Activated CD8-positive, alpha-beta T cell treated with anti-CD3 and anti-CD28 coated beads for 36 hours (primary cell): ENCODE data around the gene SIAH2. TPM values are rescaled to one million over a fixed set of nuclear protein-coding genes. Genes with fewer than 3 reads are reported as not detected.
A peak's percentile ranks its signal among the peaks of the same experiment; 100 is the strongest.

Experiments
- ATAC-seq: fragments of 200-7000 bp; cut with Tn5 transposase; one replicate; pipeline ENCODE4 v1.10.0; 2021; ENCODE audit warnings: mild to moderate bottlenecking, moderate library complexity
- CTCF ChIA-PET: fragments of 350-600 bp; sonication (Branson Sonifier 250); formaldehyde crosslinking; loops from one replicate; lab custom pipeline; 2021; ENCODE audit warnings: antibody characterized with exemption; lab: Charles Lee
- POLR2A ChIA-PET: fragments of 350-600 bp; sonication (Branson Sonifier 250); formaldehyde crosslinking; loops from one replicate; lab custom pipeline; 2021; ENCODE audit warnings: antibody characterized with exemption; lab: Charles Lee
- DNase-seq: peaks from one replicate; pipeline ENCODE4 v3.0.0-alpha.2; 2020
- H3K27ac Mint-ChIP-seq: one replicate; pipeline ENCODE4 v1.8.0; 2021; ENCODE audit warnings: mild to moderate bottlenecking, mixed read lengths
- H3K27me3 Mint-ChIP-seq: one replicate; pipeline ENCODE4 v1.8.0; 2021; ENCODE audit warnings: mixed read lengths
- H3K36me3 Mint-ChIP-seq: one replicate; pipeline ENCODE4 v1.8.0; 2021; ENCODE audit warnings: low read depth, mixed read lengths
- H3K4me1 Mint-ChIP-seq: one replicate; pipeline ENCODE4 v1.8.0; 2021; ENCODE audit warnings: low read depth, mixed read lengths
- H3K4me3 Mint-ChIP-seq: one replicate; pipeline ENCODE4 v1.8.0; 2021; ENCODE audit warnings: mild to moderate bottlenecking, moderate library complexity, mixed read lengths
- H3K9me3 Mint-ChIP-seq: one replicate; pipeline ENCODE4 v1.8.0; 2021; ENCODE audit warnings: mixed read lengths
- intact Hi-C: fragments of 100-400 bp; cut with micrococcal nuclease; formaldehyde crosslinking; loops from one replicate; pipeline ENCODE4 v1.10.0; 2022
- total RNA-seq, 2 experiments: library from RNA; stranded (reverse); gene quantifications; one replicate each; pipeline ENCODE4 v1.2.3, GENCODE V29; 2021
- TF ChIP-seq, protein P1 (sequence below): fragments of 200-600 bp; IDR thresholded peaks from one replicate; pipeline ENCODE4 v1.8.0; 2022; ENCODE audit warnings: antibody characterized with exemption, mild to moderate bottlenecking

The SIAH2 gene
- total RNA-seq, 2 experiments from 2014 or later, result 90.3 to 91.1 TPM

DNA sequence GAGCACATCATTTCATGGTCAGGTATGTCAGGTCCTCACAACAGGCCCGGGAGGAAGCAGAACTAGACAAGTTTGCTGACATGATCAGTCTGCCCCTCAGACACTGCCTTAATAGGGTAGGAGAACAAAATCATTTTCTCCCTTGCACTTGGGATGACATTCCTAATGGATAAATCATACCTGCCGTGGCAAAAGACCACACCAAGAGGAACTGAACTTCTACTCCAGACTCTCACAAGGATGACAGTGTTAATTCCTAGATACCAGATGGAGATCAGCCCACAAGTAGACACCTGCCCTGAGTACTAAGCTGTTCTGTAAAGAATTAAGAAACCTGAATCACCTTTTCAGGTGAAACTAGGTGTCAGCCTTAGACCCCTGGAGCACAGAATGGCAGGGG lies 19.5 kb downstream of the SIAH2 start:
- DNase-seq (no peak), ATAC-seq (no peak)
- peak overlapping the region; percentile 20 for H3K4me3 Mint-ChIP-seq
- TF ChIP-seq, protein P1, sequence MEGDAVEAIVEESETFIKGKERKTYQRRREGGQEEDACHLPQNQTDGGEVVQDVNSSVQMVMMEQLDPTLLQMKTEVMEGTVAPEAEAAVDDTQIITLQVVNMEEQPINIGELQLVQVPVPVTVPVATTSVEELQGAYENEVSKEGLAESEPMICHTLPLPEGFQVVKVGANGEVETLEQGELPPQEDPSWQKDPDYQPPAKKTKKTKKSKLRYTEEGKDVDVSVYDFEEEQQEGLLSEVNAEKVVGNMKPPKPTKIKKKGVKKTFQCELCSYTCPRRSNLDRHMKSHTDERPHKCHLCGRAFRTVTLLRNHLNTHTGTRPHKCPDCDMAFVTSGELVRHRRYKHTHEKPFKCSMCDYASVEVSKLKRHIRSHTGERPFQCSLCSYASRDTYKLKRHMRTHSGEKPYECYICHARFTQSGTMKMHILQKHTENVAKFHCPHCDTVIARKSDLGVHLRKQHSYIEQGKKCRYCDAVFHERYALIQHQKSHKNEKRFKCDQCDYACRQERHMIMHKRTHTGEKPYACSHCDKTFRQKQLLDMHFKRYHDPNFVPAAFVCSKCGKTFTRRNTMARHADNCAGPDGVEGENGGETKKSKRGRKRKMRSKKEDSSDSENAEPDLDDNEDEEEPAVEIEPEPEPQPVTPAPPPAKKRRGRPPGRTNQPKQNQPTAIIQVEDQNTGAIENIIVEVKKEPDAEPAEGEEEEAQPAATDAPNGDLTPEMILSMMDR, result no peak
- no peaks in the 10 kb centered on the region for H3K9me3 Mint-ChIP-seq
- H3K27ac Mint-ChIP-seq, result peak overlapping the region; percentile 78
- intact Hi-C loops, result no loop called here
- H3K27me3 Mint-ChIP-seq, result no peaks in the 10 kb centered on the region
- ChIA-PET CTCF (interaction anchor here (0.7 to 1.1 kb wide), 4 partner anchors 13 to 44 kb away, joined by 3 to 4 read pairs (median 3); no protein-coding TSS in a partner anchor), POLR2A (interaction anchor here (0.5 to 1.9 kb wide), 5 partner anchors 10 to 229 kb away, joined by 3 to 9 read pairs (median 5); partner anchors contain the start of gene CLRN1)
- peaks cover 92% of the 10 kb centered on the region for H3K4me1 Mint-ChIP-seq
- peaks cover 78% of the 10 kb centered on the region for H3K36me3 Mint-ChIP-seq

DNA sequence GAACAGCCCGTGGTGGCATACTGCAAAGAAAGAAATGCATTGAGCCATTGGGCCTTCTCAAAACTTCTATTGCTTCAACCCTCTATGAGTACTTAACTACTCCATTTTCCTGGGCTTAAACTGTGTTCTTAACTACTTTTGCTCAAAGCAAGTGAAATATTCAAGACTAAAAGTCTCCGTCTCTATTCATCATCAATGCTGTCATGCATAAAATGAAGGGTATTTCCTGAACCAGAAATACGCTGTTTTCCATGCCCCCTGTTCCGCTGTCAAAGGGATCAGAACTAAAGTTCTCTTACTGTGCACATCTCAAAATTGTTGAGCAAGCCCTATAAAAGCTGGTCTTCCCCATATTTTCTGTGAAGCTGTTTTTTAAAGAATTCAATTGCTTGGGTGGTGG lies 20.3 kb downstream of the SIAH2 start:
- ATAC-seq (no peak), DNase-seq (no peak)
- TF ChIP-seq, protein P1, result no peak
- ChIA-PET CTCF (interaction anchor here (1.0 to 1.1 kb wide), 3 partner anchors 14 to 45 kb away, joined by 3 to 4 read pairs (median 3); no protein-coding TSS in a partner anchor), POLR2A (interaction anchor here (0.5 to 1.9 kb wide), 5 partner anchors 10 to 36 kb away, joined by 3 to 9 read pairs (median 5); partner anchors contain the start of gene SIAH2)
- Mint-ChIP-seq H3K27me3 (no peaks in the 10 kb centered on the region), H3K4me3 (no peak overlapping the region), H3K4me1 (peaks cover 93% of the 10 kb centered on the region), H3K9me3 (no peaks in the 10 kb centered on the region), H3K27ac (peak overlapping the region; percentile 99), H3K36me3 (peaks cover 81% of the 10 kb centered on the region)
- intact Hi-C loops, result no loop called here

DNA sequence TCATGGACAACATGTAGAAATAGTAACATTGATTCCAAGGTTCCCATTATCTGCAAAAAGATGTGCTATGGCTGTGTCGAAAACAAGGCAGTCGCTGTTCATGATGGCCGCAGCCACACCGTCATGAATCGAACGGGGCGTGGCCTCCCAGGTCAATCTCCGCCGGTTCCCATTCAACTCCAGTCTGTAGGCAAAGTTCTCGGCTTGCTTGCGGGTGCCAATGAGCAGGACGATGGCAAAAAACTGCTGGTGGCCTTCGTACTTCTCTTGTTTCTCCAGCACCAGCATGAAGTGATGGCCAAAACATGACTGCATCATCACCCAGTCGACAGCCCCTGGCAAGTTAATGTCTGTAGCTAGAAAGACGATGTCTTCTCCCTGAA lies 20.8 kb downstream of the SIAH2 start:
- Mint-ChIP-seq H3K27ac (peak overlapping the region; percentile 99), H3K4me3 (no peak overlapping the region), H3K27me3 (no peaks in the 10 kb centered on the region), H3K9me3 (no peaks in the 10 kb centered on the region), H3K4me1 (peaks cover 94% of the 10 kb centered on the region), H3K36me3 (peaks cover 77% of the 10 kb centered on the region)
- ATAC-seq (no peak), DNase-seq (no peak)
- TF ChIP-seq, protein P1, result no peak
- ChIA-PET POLR2A (interaction anchor here (1.3 to 1.9 kb wide), 4 partner anchors 10 to 21 kb away, joined by 4 to 9 read pairs (median 6); partner anchors contain the start of gene SIAH2), CTCF (no interaction called here)
- intact Hi-C loops, result no loop called here

DNA sequence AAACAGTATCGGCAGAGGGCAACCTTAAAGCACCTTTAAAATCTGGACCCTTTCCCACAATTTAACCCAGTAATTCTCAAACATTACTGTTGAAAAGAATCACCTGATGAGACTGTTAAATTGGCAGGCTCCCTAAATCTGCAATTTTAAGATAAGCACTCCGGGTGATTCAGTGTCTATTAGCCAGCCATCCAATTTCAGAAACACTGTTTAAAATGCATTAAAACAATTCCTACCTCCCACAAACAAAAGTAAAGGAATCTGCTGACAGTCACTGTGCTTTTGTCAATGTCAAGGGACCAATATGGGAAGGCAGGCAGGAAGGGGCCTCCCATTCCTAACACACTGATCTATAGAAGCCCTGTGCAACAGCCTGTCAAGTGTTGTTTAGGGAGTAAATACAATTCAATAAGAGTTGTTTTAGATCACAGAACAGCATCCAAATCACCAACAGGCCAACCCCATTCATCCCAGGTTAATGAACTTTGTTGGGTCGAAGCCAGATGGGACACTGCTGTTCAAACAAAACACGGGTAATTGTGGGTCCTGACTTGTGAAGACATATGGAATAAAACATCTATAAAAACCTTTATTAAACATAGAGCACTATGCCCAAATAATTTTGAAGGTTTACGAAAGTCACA lies 21.4 kb downstream of the SIAH2 start:
- intact Hi-C loops, result no loop called here
- Mint-ChIP-seq H3K4me3 (peak overlapping the region; percentile 42), H3K36me3 (peaks cover 74% of the 10 kb centered on the region), H3K9me3 (no peaks in the 10 kb centered on the region), H3K4me1 (peaks cover 94% of the 10 kb centered on the region), H3K27ac (peak overlapping the region; percentile 99), H3K27me3 (no peaks in the 10 kb centered on the region)
- TF ChIP-seq, protein P1, result no peak
- no peak for ATAC-seq
- DNase-seq, result no peak
- ChIA-PET POLR2A (interaction anchor here (1.3 to 4.4 kb wide), 8 partner anchors 9 to 22 kb away, joined by 3 to 125 read pairs (median 6); partner anchors contain the start of gene SIAH2), CTCF (interaction anchor here (1.4 kb wide), 1 partner anchor 46 kb away, joined by 3 read pairs; no protein-coding TSS in a partner anchor)
